Fibroblast of lung (primary cell): Measurements from ENCODE around the gene HS6ST2. TPM values are rescaled to one million over a fixed set of nuclear protein-coding genes. Genes with fewer than 3 reads are reported as not detected.

Experiments
- DNase-seq, 2 donors: peaks; one replicate each; pipeline versions ENCODE4 v3.0.0 to v3.0.0-alpha.2; 2010; ENCODE audit warnings: low read depth in 2 of 2
- H2AFZ ChIP-seq: 2 replicates; pipeline ENCODE4 v1.5.1; 2012; ENCODE audit warnings: low read length, control low read depth, inconsistent platforms
- H3K27ac ChIP-seq: 2 replicates; pipeline ENCODE4 v1.5.1; 2011; ENCODE audit warnings: low read length, control low read depth; ENCODE audit not compliant: insufficient read depth
- H3K27me3 ChIP-seq: 2 replicates; pipeline ENCODE4 v1.5.1; 2011; ENCODE audit warnings: mild to moderate bottlenecking, low read length; ENCODE audit not compliant: control insufficient read depth, insufficient read depth
- H3K36me3 ChIP-seq: 2 replicates; pipeline ENCODE4 v1.5.1; 2011; ENCODE audit warnings: low read length; ENCODE audit not compliant: control insufficient read depth, insufficient read depth
- H3K4me1 ChIP-seq: 2 replicates; pipeline ENCODE4 v1.5.1; 2011; ENCODE audit warnings: low read length; ENCODE audit not compliant: control insufficient read depth, insufficient read depth; ENCODE audit errors: extremely low read depth
- H3K4me2 ChIP-seq: 2 replicates; pipeline ENCODE4 v1.5.1; 2011; ENCODE audit warnings: low read length, control low read depth; ENCODE audit not compliant: insufficient read depth; ENCODE audit errors: extremely low read depth
- H3K4me3 ChIP-seq, 4 experiments: fragments of 200-600 bp in 1 of 4; sonication (generic) in 1 of 4; replicated peaks in 1 of 4; 2 replicates each; pipeline ENCODE4 v1.5.1; 2011 to 2016; ENCODE audit warnings: low read length in 4 of 4, low read depth in 3 of 4, mild to moderate bottlenecking in 3 of 4, control low read depth in 2 of 4, inconsistent platforms in 1 of 4, mixed read lengths in 1 of 4; ENCODE audit not compliant: insufficient read depth in 1 of 4; ENCODE audit errors: control extremely low read depth in 1 of 4
- H3K79me2 ChIP-seq: 2 replicates; pipeline ENCODE4 v1.5.1; 2012; ENCODE audit warnings: mild to moderate bottlenecking, low read length, inconsistent platforms; ENCODE audit not compliant: control insufficient read depth, insufficient read depth
- H3K9ac ChIP-seq: 2 replicates; pipeline ENCODE4 v1.5.1; 2011; ENCODE audit warnings: mild to moderate bottlenecking, low read length, control low read depth; ENCODE audit not compliant: insufficient read depth
- H3K9me3 ChIP-seq: 2 replicates; pipeline ENCODE4 v1.5.1; 2012; ENCODE audit warnings: low read depth, low read length; ENCODE audit not compliant: control insufficient read depth, insufficient read depth
- H4K20me1 ChIP-seq: 2 replicates; pipeline ENCODE4 v1.5.1; 2011; ENCODE audit warnings: low read length; ENCODE audit not compliant: control insufficient read depth, insufficient read depth; ENCODE audit errors: extremely low read depth
- EZH2 ChIP-seq: IDR thresholded peaks from 2 replicates; pipeline ENCODE4 v1.5.1; 2012; ENCODE audit warnings: low read length, control low read depth, mild to moderate bottlenecking; ENCODE audit errors: missing control alignments
- polyA plus RNA-seq, 2 donors: library from polyadenylated mRNA; depleted of rRNA in 1 of 2; stranded (reverse) in 1 of 2; unstranded in 1 of 2; fragments of >200 nt; gene quantifications; 2 replicates each; pipeline ENCODE4 v1.2.1, GENCODE V29; 2011 to 2012; ENCODE audit warnings: missing spikeins in 1 of 2
- total RNA-seq: library from RNA; depleted of rRNA; stranded (reverse); fragments of >200 nt; gene quantifications from 2 replicates; pipeline ENCODE4 v1.2.1, GENCODE V29; 2014
- TF ChIP-seq, protein P1 (sequence below), 2 donors: IDR thresholded peaks in 1 of 2; conservative IDR thresholded peaks in 1 of 2; 1 replicate in 1 of 2; 2 replicates in 1 of 2; pipeline ENCODE4 v1.5.1; 2011 to 2012; ENCODE audit warnings: low read length in 2 of 2, control low read depth in 1 of 2, inconsistent platforms in 1 of 2, low read depth in 1 of 2, mild to moderate bottlenecking in 1 of 2

HS6ST2 gene
- total and polyA plus RNA-seq, 2 donors (not counting 1 experiment from before 2014, with no cell fraction given), result 0.01 to 0.17 TPM

GRCh38 chrX:132858018-132858417 is 100.4 kb downstream of the HS6ST2 start:
- H3K4me2 ChIP-seq, result no peak overlapping the region
- no peak overlapping the region for H2AFZ ChIP-seq
- H3K79me2 ChIP-seq, result no peaks in the 10 kb centered on the region
- H3K9me3 ChIP-seq, result no peaks in the 10 kb centered on the region
- TF ChIP-seq, protein P1, sequence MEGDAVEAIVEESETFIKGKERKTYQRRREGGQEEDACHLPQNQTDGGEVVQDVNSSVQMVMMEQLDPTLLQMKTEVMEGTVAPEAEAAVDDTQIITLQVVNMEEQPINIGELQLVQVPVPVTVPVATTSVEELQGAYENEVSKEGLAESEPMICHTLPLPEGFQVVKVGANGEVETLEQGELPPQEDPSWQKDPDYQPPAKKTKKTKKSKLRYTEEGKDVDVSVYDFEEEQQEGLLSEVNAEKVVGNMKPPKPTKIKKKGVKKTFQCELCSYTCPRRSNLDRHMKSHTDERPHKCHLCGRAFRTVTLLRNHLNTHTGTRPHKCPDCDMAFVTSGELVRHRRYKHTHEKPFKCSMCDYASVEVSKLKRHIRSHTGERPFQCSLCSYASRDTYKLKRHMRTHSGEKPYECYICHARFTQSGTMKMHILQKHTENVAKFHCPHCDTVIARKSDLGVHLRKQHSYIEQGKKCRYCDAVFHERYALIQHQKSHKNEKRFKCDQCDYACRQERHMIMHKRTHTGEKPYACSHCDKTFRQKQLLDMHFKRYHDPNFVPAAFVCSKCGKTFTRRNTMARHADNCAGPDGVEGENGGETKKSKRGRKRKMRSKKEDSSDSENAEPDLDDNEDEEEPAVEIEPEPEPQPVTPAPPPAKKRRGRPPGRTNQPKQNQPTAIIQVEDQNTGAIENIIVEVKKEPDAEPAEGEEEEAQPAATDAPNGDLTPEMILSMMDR (conservative IDR thresholded peaks at IDR 0.05 in 1 of 2, IDR thresholded peaks at IDR 0.05 in 1 of 2; ENCODE audit: low read depth in 1 of 2, low read length in 2 of 2), result no peak
- no peak for TF ChIP-seq EZH2
- H3K27ac ChIP-seq, result no peak overlapping the region
- H3K36me3 ChIP-seq, result no peaks in the 10 kb centered on the region
- no peaks in the 10 kb centered on the region for H3K4me1 ChIP-seq
- H3K9ac ChIP-seq, result no peak overlapping the region
- H3K27me3 ChIP-seq, result no peaks in the 10 kb centered on the region
- no peak overlapping the region for H3K4me3 ChIP-seq
- peak; percentile 6 to 39 for DNase-seq
- no peaks in the 10 kb centered on the region for H4K20me1 ChIP-seq

GRCh38 chrX:132855780-132856341 is 102.6 kb downstream of the HS6ST2 start:
- H3K4me3 ChIP-seq, result no peak overlapping the region
- DNase-seq, result no peak
- H3K79me2 ChIP-seq, result no peaks in the 10 kb centered on the region
- TF ChIP-seq, protein P1 (conservative IDR thresholded peaks at IDR 0.05 in 1 of 2, IDR thresholded peaks at IDR 0.05 in 1 of 2; ENCODE audit: low read depth in 1 of 2, low read length in 2 of 2), result no peak
- no peak for TF ChIP-seq EZH2
- H3K9ac ChIP-seq, result no peak overlapping the region
- H3K27ac ChIP-seq, result no peak overlapping the region
- no peak overlapping the region for H2AFZ ChIP-seq
- no peaks in the 10 kb centered on the region for H3K4me1 ChIP-seq
- H3K27me3 ChIP-seq, result no peaks in the 10 kb centered on the region
- no peaks in the 10 kb centered on the region for H3K9me3 ChIP-seq
- H3K36me3 ChIP-seq, result no peaks in the 10 kb centered on the region
- no peak overlapping the region for H3K4me2 ChIP-seq
- H4K20me1 ChIP-seq, result no peaks in the 10 kb centered on the region

- Histone ChIP-seq H3K4me2 (no peak overlapping the region), H3K9ac (no peak overlapping the region), H3K4me1 (no peaks in the 10 kb centered on the region), H3K79me2 (no peaks in the 10 kb centered on the region), H3K9me3 (no peaks in the 10 kb centered on the region), H3K27me3 (no peaks in the 10 kb centered on the region), H3K27ac (no peak overlapping the region), H2AFZ (no peak overlapping the region), H3K36me3 (no peaks in the 10 kb centered on the region), H3K4me3 (no peak overlapping the region), H4K20me1 (no peaks in the 10 kb centered on the region)
- TF ChIP-seq EZH2, result no peak
- TF ChIP-seq, protein P1 (conservative IDR thresholded peaks at IDR 0.05 in 1 of 2, IDR thresholded peaks at IDR 0.05 in 1 of 2; ENCODE audit: low read depth in 1 of 2, low read length in 2 of 2), result no peak
- peak in 1 of 2 donors; percentile 43 for DNase-seq
Observed at GRCh38 chrX:132853040-132853439, 105.4 kb downstream of the HS6ST2 start.
